ENCODE data around the gene TMEM87B.

- TF ChIP-seq EP300 (IDR thresholded peaks at IDR 0.05) (no peak), CTCF (IDR thresholded peaks at IDR 0.05) (no peak)
Measured at GRCh38 chr2:112075490-112076260, 20.6 kb downstream of the TMEM87B start.

Measured in tibial nerve (tissue), 4 donors.